ENCODE results near the gene MGAT2.
"Not testable (repeated sequence)": the region's sequence is repeated elsewhere in the genome, so short reads cannot be mapped to it uniquely, and the experiment has no call there.

DNA sequence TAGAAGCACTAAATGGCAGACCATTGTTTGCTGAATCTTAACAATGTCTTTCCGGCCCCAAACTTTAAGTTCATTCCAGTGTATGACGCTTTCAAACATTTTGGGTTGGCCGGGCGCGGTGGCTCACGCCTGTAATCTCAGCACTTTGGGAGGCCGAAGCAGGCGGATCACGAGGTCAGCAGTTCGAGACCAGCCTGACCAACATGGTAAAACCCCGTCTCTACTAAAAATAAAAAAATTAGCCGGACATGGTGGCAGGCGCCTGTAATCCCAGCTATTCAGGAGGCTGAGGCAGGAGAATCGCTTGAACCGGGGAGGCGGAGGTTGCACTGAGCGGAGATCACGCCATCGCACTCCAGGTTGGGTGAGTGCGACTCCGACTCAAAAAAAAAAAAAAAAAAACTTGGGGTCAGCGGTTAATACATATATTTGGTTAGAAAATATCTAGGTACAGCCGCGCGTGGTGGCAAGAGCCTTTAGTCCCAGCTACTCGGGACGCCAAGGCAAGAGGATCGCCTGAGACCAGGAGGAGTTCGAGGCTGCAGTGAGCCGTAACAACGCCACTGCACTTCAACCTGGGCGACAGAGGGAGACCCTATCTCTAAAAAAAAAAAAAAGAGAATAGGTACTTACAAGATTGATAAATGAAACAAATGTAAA lies 35.5 kb upstream of the MGAT2 start:
- TF ChIP-seq JUND (IDR thresholded peaks at IDR 0.05); FOXM1 (IDR thresholded peaks at IDR 0.05; ENCODE audit: low read depth); CHD2 (IDR thresholded peaks at IDR 0.05; ENCODE audit: low read length, partially characterized antibody); POLR2AphosphoS5 (IDR thresholded peaks at IDR 0.05; ENCODE audit: low read depth, low read length): not testable (repeated sequence)
- TF ChIP-seq, protein P1, sequence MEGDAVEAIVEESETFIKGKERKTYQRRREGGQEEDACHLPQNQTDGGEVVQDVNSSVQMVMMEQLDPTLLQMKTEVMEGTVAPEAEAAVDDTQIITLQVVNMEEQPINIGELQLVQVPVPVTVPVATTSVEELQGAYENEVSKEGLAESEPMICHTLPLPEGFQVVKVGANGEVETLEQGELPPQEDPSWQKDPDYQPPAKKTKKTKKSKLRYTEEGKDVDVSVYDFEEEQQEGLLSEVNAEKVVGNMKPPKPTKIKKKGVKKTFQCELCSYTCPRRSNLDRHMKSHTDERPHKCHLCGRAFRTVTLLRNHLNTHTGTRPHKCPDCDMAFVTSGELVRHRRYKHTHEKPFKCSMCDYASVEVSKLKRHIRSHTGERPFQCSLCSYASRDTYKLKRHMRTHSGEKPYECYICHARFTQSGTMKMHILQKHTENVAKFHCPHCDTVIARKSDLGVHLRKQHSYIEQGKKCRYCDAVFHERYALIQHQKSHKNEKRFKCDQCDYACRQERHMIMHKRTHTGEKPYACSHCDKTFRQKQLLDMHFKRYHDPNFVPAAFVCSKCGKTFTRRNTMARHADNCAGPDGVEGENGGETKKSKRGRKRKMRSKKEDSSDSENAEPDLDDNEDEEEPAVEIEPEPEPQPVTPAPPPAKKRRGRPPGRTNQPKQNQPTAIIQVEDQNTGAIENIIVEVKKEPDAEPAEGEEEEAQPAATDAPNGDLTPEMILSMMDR (IDR thresholded peaks at IDR 0.05) = not testable (repeated sequence)

Data from SK-N-SH (cell line).